Neutrophil (primary cell): ENCODE results near the gene INO80E.
A peak's percentile ranks its signal among the peaks of the same experiment; 100 is the strongest.

Experiments used
- H3K27ac ChIP-seq: fragments of 200-600 bp; sonication (generic); 2 replicates; pipeline ENCODE4 v1.5.1; 2016; ENCODE audit warnings: mild to moderate bottlenecking, moderate library complexity
- H3K27me3 ChIP-seq: fragments of 200-600 bp; sonication (generic); 2 replicates; pipeline ENCODE4 v1.6.0; 2016; ENCODE audit warnings: mild to moderate bottlenecking
- H3K36me3 ChIP-seq: fragments of 200-600 bp; sonication (generic); 2 replicates; pipeline ENCODE4 v1.5.1; 2017
- H3K4me1 ChIP-seq, 2 experiments: fragments of 200-600 bp in 1 of 2; sonication (generic) in 1 of 2; 1 replicate in 1 of 2; 2 replicates in 1 of 2; pipeline versions ENCODE4 v1.5.1 to v1.6.1; 2013 to 2016; ENCODE audit warnings: low read depth in 1 of 2, low read length in 1 of 2, mild to moderate bottlenecking in 1 of 2, moderate library complexity in 1 of 2; ENCODE audit not compliant: control insufficient read depth in 1 of 2, insufficient read depth in 1 of 2
- H3K4me3 ChIP-seq, 2 experiments: fragments of 200-600 bp in 1 of 2; sonication (generic) in 1 of 2; 1 replicate in 1 of 2; 2 replicates in 1 of 2; pipeline ENCODE4 v1.5.1; 2013 to 2016; ENCODE audit warnings: low read depth in 1 of 2, low read length in 1 of 2, mild to moderate bottlenecking in 1 of 2, moderate library complexity in 1 of 2
- H3K9me3 ChIP-seq: fragments of 200-600 bp; sonication (generic); 2 replicates; pipeline ENCODE4 v1.5.1; 2016
- CTCF ChIP-seq: fragments of 200-600 bp; sonication (generic); IDR thresholded peaks from 2 replicates; pipeline ENCODE4 v1.5.1; 2016; ENCODE audit warnings: antibody characterized with exemption

INO80E gene

GRCh38 chr16:29973384-29974246, 22.4 kb upstream of the INO80E start, which contains the start of gene TAOK2:
Gene TAOK2, plus strand, starts transcription at chr16:29973868. Its CDS starts 3,905 bp downstream, at chr16:29977773.
- Histone ChIP-seq H3K27me3 (no peaks in the 10 kb centered on the region), H3K4me1 (peaks cover 37 to 38% of the 10 kb centered on the region in 2 experiments), H3K9me3 (no peaks in the 10 kb centered on the region), H3K36me3 (peaks cover 14% of the 10 kb centered on the region), H3K27ac (peak within 1 kb of the TSS; percentile 88), H3K4me3 (peak within 1 kb of the TSS; percentile 96 to 98)
- TF ChIP-seq CTCF = peak; percentile 55

- peak overlapping the region; percentile 88 for H3K27ac ChIP-seq
- H3K4me1 ChIP-seq = peaks cover 37 to 38% of the 10 kb centered on the region in 2 experiments
- H3K4me3 ChIP-seq = peak overlapping the region; percentile 96 to 98
- no peaks in the 10 kb centered on the region for H3K27me3 ChIP-seq
- no peaks in the 10 kb centered on the region for H3K9me3 ChIP-seq
- H3K36me3 ChIP-seq = peaks cover 20% of the 10 kb centered on the region
- TF ChIP-seq CTCF = no peak
Measured at GRCh38 chr16:29974291-29975133, 21.5 kb upstream of the INO80E start.

GRCh38 chr16:29975134-29975538, 20.9 kb upstream of the INO80E start:
- H3K9me3 ChIP-seq = no peaks in the 10 kb centered on the region
- peak overlapping the region; percentile 96 to 98 for H3K4me3 ChIP-seq
- TF ChIP-seq CTCF = no peak
- peaks cover 26% of the 10 kb centered on the region for H3K36me3 ChIP-seq
- H3K27me3 ChIP-seq = no peaks in the 10 kb centered on the region
- peaks cover 37 to 38% of the 10 kb centered on the region in 2 experiments for H3K4me1 ChIP-seq
- H3K27ac ChIP-seq = peak overlapping the region; percentile 88

GRCh38 chr16:29975811-29976511, 20.1 kb upstream of the INO80E start:
- H3K36me3 ChIP-seq = peaks cover 34% of the 10 kb centered on the region
- no peak for TF ChIP-seq CTCF
- peaks cover 37 to 38% of the 10 kb centered on the region in 2 experiments for H3K4me1 ChIP-seq
- no peaks in the 10 kb centered on the region for H3K9me3 ChIP-seq
- H3K27me3 ChIP-seq = no peaks in the 10 kb centered on the region
- H3K27ac ChIP-seq = peak overlapping the region; percentile 88
- H3K4me3 ChIP-seq = no peak overlapping the region
